ENCODE data around the gene HSPG2.

Gene HSPG2

GRCh38 chr1:21839337-21840037 lies 97.6 kb downstream of the HSPG2 start:
- Histone ChIP-seq H3K9ac (ENCODE audit: insufficient read length) (no peak overlapping the region), H3K36me3 (ENCODE audit: insufficient read depth, low read length) (no peaks in the 10 kb centered on the region; the same call in 1 of the 2 replicates), H3K27ac (no peak overlapping the region), H3K9me3 (ENCODE audit: low read depth, low read length) (no peaks in the 10 kb centered on the region), H3K4me3 (no peak overlapping the region)
- TF ChIP-seq POLR2AphosphoS5 (IDR thresholded peaks at IDR 0.05; ENCODE audit: borderline replicate concordance, low read depth, low read length) = no peak
- no peak for TF ChIP-seq EZH2 (IDR thresholded peaks at IDR 0.05)
- no peak for TF ChIP-seq FOXP2 (optimal IDR thresholded peaks at IDR 0.05; ENCODE audit: control extremely low read depth, extremely low read length, insufficient read depth)
- no peak for DNase-seq (ENCODE audit: low read depth, low spot score)

- Histone ChIP-seq H3K9ac (ENCODE audit: insufficient read length) (no peak overlapping the region), H3K36me3 (ENCODE audit: insufficient read depth, low read length) (no peaks in the 10 kb centered on the region; the same call in 1 of the 2 replicates), H3K27ac (no peak overlapping the region), H3K9me3 (ENCODE audit: low read depth, low read length) (no peaks in the 10 kb centered on the region), H3K4me3 (no peak overlapping the region)
- no peak for DNase-seq (ENCODE audit: low read depth, low spot score)
- no peak for TF ChIP-seq FOXP2 (optimal IDR thresholded peaks at IDR 0.05; ENCODE audit: control extremely low read depth, extremely low read length, insufficient read depth)
- TF ChIP-seq POLR2AphosphoS5 (IDR thresholded peaks at IDR 0.05; ENCODE audit: borderline replicate concordance, low read depth, low read length) = no peak
- TF ChIP-seq EZH2 (IDR thresholded peaks at IDR 0.05) = no peak
Measured at GRCh38 chr1:21838359-21839157, 98.6 kb downstream of the HSPG2 start.

- Histone ChIP-seq H3K9ac (ENCODE audit: insufficient read length) (no peak overlapping the region), H3K4me3 (no peak overlapping the region), H3K27ac (no peak overlapping the region), H3K36me3 (ENCODE audit: insufficient read depth, low read length) (no peaks in the 10 kb centered on the region; the same call in 1 of the 2 replicates), H3K9me3 (ENCODE audit: low read depth, low read length) (no peaks in the 10 kb centered on the region)
- no peak for DNase-seq (ENCODE audit: low read depth, low spot score)
- no peak for TF ChIP-seq EZH2 (IDR thresholded peaks at IDR 0.05)
- no peak for TF ChIP-seq FOXP2 (optimal IDR thresholded peaks at IDR 0.05; ENCODE audit: control extremely low read depth, extremely low read length, insufficient read depth)
- no peak for TF ChIP-seq POLR2AphosphoS5 (IDR thresholded peaks at IDR 0.05; ENCODE audit: borderline replicate concordance, low read depth, low read length)
Measured at GRCh38 chr1:21837476-21837875, 99.6 kb downstream of the HSPG2 start.

GRCh38 chr1:21836729-21837128 lies 100.4 kb downstream of the HSPG2 start:
- Histone ChIP-seq H3K9me3 (ENCODE audit: low read depth, low read length) (no peaks in the 10 kb centered on the region), H3K27ac (no peak overlapping the region), H3K4me3 (no peak overlapping the region), H3K36me3 (ENCODE audit: insufficient read depth, low read length) (no peaks in the 10 kb centered on the region; the same call in 1 of the 2 replicates), H3K9ac (ENCODE audit: insufficient read length) (no peak overlapping the region)
- no peak for DNase-seq (ENCODE audit: low read depth, low spot score)
- TF ChIP-seq EZH2 (IDR thresholded peaks at IDR 0.05) (no peak), FOXP2 (optimal IDR thresholded peaks at IDR 0.05; ENCODE audit: control extremely low read depth, extremely low read length, insufficient read depth) (no peak), POLR2AphosphoS5 (IDR thresholded peaks at IDR 0.05; ENCODE audit: borderline replicate concordance, low read depth, low read length) (no peak)

GRCh38 chr1:21836010-21836409 lies 101.1 kb downstream of the HSPG2 start:
- no peak for DNase-seq (ENCODE audit: low read depth, low spot score)
- no peak overlapping the region for H3K27ac ChIP-seq
- H3K9me3 ChIP-seq (ENCODE audit: low read depth, low read length) = no peaks in the 10 kb centered on the region
- TF ChIP-seq EZH2 (IDR thresholded peaks at IDR 0.05) (no peak), POLR2AphosphoS5 (IDR thresholded peaks at IDR 0.05; ENCODE audit: borderline replicate concordance, low read depth, low read length) (no peak), FOXP2 (optimal IDR thresholded peaks at IDR 0.05; ENCODE audit: control extremely low read depth, extremely low read length, insufficient read depth) (no peak)
- no peak overlapping the region for H3K4me3 ChIP-seq
- no peaks in the 10 kb centered on the region; the same call in 1 of the 2 replicates for H3K36me3 ChIP-seq (ENCODE audit: insufficient read depth, low read length)
- H3K9ac ChIP-seq (ENCODE audit: insufficient read length) = no peak overlapping the region

GRCh38 chr1:21834666-21835065 lies 102.4 kb downstream of the HSPG2 start:
- Histone ChIP-seq H3K27ac (no peak overlapping the region), H3K36me3 (ENCODE audit: insufficient read depth, low read length) (no peaks in the 10 kb centered on the region; the same call in 1 of the 2 replicates), H3K4me3 (no peak overlapping the region), H3K9ac (ENCODE audit: insufficient read length) (no peak overlapping the region), H3K9me3 (ENCODE audit: low read depth, low read length) (no peaks in the 10 kb centered on the region)
- TF ChIP-seq POLR2AphosphoS5 (IDR thresholded peaks at IDR 0.05; ENCODE audit: borderline replicate concordance, low read depth, low read length) = no peak
- no peak for DNase-seq (ENCODE audit: low read depth, low spot score)

- no peak for DNase-seq (ENCODE audit: low read depth, low spot score)
- Histone ChIP-seq H3K9me3 (ENCODE audit: low read depth, low read length) (no peaks in the 10 kb centered on the region), H3K4me3 (no peak overlapping the region), H3K36me3 (ENCODE audit: insufficient read depth, low read length) (no peaks in the 10 kb centered on the region; the same call in 1 of the 2 replicates), H3K9ac (ENCODE audit: insufficient read length) (no peak overlapping the region), H3K27ac (no peak overlapping the region)
- TF ChIP-seq POLR2AphosphoS5 (IDR thresholded peaks at IDR 0.05; ENCODE audit: borderline replicate concordance, low read depth, low read length) (no peak), FOXP2 (optimal IDR thresholded peaks at IDR 0.05; ENCODE audit: control extremely low read depth, extremely low read length, insufficient read depth) (no peak), EZH2 (IDR thresholded peaks at IDR 0.05) (no peak)
Measured at GRCh38 chr1:21834094-21834493, 103.0 kb downstream of the HSPG2 start.

- H3K27ac ChIP-seq = no peak overlapping the region
- H3K4me3 ChIP-seq = no peak overlapping the region
- no peak for DNase-seq (ENCODE audit: low read depth, low spot score)
- no peaks in the 10 kb centered on the region for H3K9me3 ChIP-seq (ENCODE audit: low read depth, low read length)
- TF ChIP-seq FOXP2 (optimal IDR thresholded peaks at IDR 0.05; ENCODE audit: control extremely low read depth, extremely low read length, insufficient read depth) (no peak), EZH2 (IDR thresholded peaks at IDR 0.05) (no peak), POLR2AphosphoS5 (IDR thresholded peaks at IDR 0.05; ENCODE audit: borderline replicate concordance, low read depth, low read length) (no peak)
- H3K36me3 ChIP-seq (ENCODE audit: insufficient read depth, low read length) = no peaks in the 10 kb centered on the region; the same call in 1 of the 2 replicates
- no peak overlapping the region for H3K9ac ChIP-seq (ENCODE audit: insufficient read length)
Measured at GRCh38 chr1:21833392-21833976, 103.6 kb downstream of the HSPG2 start.
